CD4-positive, alpha-beta T cell treated with Interleukin-6 at 100 ng/mL for 8 hours (primary cell): Measurements from ENCODE around the gene PHACTR1.
A peak's percentile ranks its signal among the peaks of the same experiment; 100 is the strongest.

Source experiments
- DNase-seq: peaks from one replicate; pipeline ENCODE4 v3.0.0-alpha.2; 2020; ENCODE audit warnings: mixed read lengths, low spot score

Gene PHACTR1

DNA sequence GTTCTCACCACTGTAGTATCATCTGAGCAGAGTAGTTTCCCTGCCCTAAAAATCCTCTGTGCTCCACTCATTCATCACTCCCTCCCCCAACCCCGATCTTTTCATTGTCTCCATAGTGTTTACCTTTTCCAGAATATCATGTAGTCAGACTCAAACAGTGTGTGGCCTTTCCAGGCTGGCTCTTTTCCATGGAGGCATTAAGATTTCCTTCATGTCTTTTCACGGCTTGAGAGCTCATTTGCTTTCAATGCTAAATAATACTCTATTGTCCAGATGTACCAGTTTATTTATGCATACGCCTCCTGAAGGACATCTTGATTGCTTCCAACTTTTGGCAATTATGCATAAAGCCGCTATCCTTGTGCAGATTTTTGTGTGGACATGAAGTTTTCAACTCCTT is 235.8 kb downstream of the PHACTR1 start:
- no peak for DNase-seq

DNA sequence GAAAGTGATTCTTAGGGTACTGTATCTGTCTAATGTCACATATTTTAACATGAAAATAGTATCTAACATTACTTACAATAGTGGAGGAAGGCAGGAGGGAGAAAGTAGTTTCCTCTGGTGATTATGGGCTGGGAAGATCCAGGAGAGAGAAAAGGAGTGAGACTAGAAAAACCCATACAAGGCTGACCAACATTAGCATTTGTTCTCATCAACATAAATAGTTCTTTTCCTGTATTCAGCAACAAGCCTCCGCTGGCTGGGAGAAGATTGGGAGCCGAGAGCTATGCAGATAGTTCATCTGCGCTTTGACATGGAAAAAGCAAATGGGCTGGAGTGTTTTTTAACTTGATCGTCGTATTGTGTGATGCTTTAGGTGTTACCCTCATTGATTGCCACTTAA is 239.4 kb downstream of the PHACTR1 start:
- DNase-seq = no peak

- DNase-seq = no peak
Measured at GRCh38 chr6:12956991-12957320, 240.4 kb downstream of the PHACTR1 start.

- peak; percentile 1 for DNase-seq
Measured at GRCh38 chr6:12957321-12958051, 240.9 kb downstream of the PHACTR1 start.

DNA sequence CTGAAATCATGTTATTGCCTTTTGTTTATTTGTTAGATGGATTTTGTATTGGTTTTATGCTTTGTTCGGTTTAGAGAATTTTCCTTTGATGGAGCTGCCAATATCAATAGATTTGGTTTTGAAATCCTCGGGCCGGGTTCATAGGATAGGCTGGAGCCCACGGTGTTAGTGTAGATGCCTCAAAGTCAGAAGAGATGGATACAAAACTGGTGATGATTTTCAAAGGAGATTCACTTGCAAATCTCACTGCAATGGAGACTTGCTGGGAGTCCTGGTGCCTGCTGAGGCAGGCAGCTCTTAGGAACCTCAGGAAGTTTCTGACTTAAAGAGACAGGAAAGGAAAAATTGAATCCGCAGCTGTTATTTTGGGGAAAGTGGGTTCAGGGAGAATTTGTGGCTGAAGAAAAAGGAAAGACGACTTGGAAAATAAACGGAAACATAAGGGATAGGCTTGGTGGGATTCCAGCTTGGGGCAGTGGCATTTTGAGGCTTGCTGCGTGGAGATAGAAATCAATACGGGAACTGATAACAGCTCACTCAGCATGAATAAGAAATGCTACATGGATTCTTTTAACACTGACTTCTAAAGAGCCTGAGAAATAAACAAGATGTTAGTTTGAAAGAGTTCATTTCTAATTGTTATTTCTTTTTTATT is 241.6 kb downstream of the PHACTR1 start:
- DNase-seq = no peak

DNA sequence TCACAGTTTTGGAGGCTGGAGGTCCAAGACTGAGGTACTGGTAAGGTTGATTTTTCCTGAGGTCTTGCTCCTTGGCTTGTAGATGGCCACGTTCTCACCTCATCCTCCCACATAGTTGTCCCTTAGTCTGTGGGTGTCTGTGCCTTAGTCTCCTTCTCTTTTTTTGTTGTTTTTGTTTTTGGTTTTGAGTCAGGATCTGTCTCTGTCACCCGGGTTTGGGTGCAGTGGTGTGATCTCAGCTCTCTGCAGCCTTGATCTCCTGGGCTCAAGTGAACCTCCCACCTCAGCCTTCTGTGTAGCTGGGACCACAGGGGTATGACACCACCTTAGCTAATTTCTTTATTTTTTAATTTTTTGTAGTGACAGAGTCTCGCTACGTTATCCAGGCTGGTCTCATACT is 245.2 kb downstream of the PHACTR1 start:
- DNase-seq = no peak

DNA sequence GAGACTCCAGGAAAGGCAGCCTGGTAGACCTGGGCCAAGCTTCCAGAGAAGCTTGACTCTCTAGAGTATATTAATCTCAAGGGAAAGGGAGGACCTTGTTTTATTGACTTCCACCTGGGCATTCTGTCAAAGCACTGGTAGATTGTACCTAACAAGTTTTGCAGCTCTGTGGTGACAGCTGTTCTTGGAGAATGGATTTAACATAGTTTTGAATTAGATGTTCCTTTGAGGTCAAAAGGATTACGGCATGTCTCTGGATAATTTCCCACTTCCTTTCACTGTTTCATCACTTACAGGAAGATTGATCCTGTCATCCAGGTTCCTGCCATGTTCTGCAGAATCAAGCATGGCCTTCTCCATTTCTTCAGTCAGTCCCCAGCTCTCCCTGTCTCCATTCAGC is 246.0 kb downstream of the PHACTR1 start:
- no peak for DNase-seq

DNA sequence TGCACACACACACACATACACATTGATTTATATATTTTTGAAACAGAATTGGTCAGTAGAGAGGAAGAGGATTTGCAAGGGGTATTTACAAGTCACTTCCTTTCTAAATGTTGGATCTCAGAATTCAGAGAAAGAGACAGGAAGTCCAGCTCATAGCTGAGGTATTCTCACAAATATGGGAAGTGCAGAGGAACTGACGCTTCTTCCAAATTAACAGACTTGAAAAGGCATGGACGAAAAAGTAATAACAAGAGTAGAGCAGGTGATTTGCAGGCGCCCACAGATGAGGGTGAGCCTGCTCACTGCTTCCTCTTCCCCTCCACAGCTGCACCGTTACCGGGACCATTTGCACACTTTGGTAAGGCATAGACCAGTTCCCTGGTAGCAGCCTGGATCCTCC is 246.4 kb downstream of the PHACTR1 start:
- DNase-seq = no peak

GRCh38 chr6:12963567-12963966 is 247.0 kb downstream of the PHACTR1 start:
- no peak for DNase-seq

- DNase-seq = no peak
Measured at GRCh38 chr6:12967686-12968085, 251.1 kb downstream of the PHACTR1 start.

DNA sequence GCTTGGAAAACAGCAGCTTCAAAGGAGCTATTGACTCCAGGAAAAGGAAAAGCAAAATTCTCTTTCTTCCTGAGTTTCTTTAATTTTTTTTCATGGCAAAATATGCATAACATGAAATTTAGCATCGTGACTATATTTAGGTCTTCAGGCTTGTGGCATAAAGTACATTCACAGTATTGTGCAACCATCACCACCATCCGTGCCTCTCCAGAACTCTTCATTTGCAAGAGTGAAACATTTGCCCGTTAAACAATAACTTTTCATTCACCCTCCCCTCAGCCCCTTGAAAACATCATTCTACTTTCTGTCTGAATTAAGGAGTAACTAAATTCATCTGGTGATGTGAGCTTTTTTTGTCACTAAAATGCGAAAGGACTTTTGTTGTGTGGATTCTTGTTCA is 251.7 kb downstream of the PHACTR1 start:
- DNase-seq = no peak

GRCh38 chr6:12968839-12969558 is 252.4 kb downstream of the PHACTR1 start:
- DNase-seq = no peak

GRCh38 chr6:12969966-12970365 is 253.4 kb downstream of the PHACTR1 start:
- DNase-seq = no peak

- DNase-seq = no peak
Measured at GRCh38 chr6:12973386-12973785, 256.8 kb downstream of the PHACTR1 start.

DNA sequence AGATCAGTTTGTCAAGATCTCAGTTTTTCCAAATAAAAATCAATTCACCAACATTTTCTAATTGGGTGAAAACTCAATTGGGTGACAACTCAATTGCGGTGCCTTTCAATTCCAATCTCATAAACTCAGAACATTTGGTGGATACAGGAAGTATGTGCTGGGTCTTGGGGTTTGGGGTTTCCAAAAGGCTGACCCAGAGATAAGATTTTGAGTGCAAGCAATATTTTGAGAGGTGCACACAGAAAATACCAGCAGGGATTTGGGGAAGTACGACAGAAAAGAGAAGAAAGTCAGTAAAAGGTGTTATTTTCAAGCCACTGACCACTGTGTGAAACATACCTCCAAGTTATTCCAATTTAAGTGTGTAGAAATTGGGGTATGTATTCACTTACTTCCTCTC is 258.0 kb downstream of the PHACTR1 start:
- DNase-seq = no peak

DNA sequence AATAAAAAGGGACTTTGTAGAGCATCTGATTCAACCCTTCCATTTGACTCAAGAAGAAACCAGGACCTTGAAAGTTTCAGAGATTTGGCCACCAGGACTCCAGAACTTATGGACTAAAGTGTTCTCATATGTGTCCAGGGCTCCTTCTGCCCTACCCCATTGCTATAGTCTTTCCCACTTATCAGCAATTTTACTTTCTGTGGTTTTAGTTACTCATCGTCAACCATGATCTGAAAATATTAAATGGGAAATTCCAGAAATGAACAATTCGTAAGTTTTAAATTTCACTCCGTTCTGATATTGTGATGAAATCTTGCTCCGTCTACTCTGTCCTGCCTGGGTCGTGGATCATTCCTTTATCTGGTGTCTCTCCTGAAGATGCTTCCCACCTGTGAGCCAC is 259.8 kb downstream of the PHACTR1 start:
- DNase-seq = no peak

- no peak for DNase-seq
Measured at GRCh38 chr6:12977206-12977605, 260.6 kb downstream of the PHACTR1 start.

DNA sequence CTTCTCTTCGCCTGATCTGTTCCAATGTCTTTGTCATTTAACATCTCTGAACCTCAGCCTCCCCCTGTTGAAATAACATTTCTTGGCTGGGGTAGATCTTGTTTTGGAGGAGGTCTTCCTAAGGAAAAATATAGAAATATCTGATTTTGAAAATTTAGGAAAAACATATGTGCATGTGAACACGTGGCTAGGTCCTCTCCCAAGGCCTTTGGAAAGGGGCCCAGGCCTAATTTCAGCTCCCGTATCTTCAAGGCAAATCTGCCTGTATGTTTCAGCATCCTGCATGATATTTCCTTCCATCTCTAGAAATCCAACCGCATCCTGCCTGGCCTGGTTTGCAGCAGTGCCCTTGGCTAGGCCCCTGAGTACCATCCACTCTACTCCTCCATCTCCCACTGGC is 261.2 kb downstream of the PHACTR1 start:
- no peak for DNase-seq

GRCh38 chr6:12980741-12981140 is 264.2 kb downstream of the PHACTR1 start:
- DNase-seq = no peak

DNA sequence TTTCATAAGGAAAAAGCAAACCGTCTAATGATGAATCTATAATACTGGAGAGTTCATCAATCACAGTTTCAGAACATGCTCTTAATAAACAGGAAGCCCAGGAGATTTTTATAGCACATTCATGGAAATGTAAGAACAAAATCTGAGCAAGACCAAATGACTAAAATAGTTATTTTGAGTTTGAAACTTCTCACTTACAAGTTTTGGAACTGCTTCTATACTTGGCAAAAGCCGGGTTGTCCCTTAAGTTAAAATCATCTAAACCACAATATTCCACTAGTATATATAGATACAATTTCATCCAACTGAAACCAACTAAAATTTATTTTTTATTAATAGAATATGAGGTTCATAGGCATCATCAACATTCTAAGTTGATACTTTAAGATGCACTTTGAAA is 268.2 kb downstream of the PHACTR1 start:
- no peak for DNase-seq

DNA sequence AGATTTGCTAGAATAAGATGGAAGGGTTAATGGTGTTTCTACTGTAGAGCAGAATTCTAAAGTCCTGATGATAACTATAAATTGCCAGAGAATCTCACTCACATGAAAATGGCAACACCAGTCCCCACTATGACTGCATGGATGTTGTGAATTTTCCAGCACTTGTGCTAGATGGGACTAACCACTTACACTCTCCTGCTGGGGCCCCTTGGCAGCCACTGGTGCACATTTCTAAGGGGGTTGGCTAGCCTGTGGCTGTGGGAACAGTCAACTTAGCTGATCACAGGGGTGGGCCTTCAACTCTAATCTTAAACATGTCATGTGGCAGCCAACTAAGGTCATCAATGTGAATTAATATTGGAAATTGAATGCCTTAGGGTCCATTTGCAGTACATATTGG is 271.2 kb downstream of the PHACTR1 start:
- DNase-seq = no peak

- DNase-seq = no peak
Measured at GRCh38 chr6:12990162-12990561, 273.6 kb downstream of the PHACTR1 start.

DNA sequence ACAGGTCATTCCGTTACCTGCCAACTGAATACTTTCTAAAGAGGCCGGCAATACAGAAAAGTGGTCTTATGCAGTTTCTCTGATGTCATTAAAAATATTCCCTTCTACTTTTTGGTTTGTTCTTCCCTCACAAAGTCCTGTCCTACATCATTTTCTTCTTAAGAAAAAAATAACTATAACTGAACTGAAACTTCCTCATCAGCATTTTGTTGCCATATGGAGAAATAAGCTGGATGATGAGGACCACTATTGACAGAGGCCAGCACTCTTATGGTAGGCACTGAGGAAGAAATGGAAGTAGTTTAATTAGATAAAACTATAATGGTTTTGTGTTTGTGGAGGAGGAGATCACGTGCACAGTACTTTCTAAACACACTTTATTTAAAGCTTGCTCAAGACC is 274.9 kb downstream of the PHACTR1 start:
- DNase-seq = no peak
